ENCODE results near the gene CTSW. TPM values are rescaled to one million over a fixed set of nuclear protein-coding genes. Genes with fewer than 3 reads are reported as not detected.
A peak's percentile ranks its signal among the peaks of the same experiment; 100 is the strongest.
"Not testable (repeated sequence)": the region's sequence is repeated elsewhere in the genome, so short reads cannot be mapped to it uniquely, and the experiment has no call there.

Gene CTSW
- 5.0 TPM for polyA plus RNA-seq (2012; ENCODE audit: insufficient read depth, insufficient read length)

- H3K4me3 ChIP-seq (ENCODE audit: low read length) = peak within 1 kb of the TSS; percentile 41
- peak; percentile 44 for DNase-seq (ENCODE audit: low read depth, low spot score)
Measured at GRCh38 chr11:65879617-65880016, at the start of gene CTSW. CTSW (plus strand) TSS chr11:65879837; CDS start chr11:65879855, 18 bp downstream.

- not testable (repeated sequence) for H3K4me3 ChIP-seq (ENCODE audit: low read length); DNase-seq (ENCODE audit: low read depth, low spot score)
Measured at GRCh38 chr11:65832231-65832630, 47.4 kb upstream of the CTSW start.

- H3K4me3 ChIP-seq (ENCODE audit: low read length) = peak within 1 kb of the TSS; percentile 60
- peak; percentile 82 for DNase-seq (ENCODE audit: low read depth, low spot score)
Measured at GRCh38 chr11:65833297-65834030, 46.2 kb upstream of the CTSW start, which contains the start of gene SNX32. SNX32 (plus strand) TSS chr11:65833963; CDS start chr11:65834066, 103 bp downstream.

DNA sequence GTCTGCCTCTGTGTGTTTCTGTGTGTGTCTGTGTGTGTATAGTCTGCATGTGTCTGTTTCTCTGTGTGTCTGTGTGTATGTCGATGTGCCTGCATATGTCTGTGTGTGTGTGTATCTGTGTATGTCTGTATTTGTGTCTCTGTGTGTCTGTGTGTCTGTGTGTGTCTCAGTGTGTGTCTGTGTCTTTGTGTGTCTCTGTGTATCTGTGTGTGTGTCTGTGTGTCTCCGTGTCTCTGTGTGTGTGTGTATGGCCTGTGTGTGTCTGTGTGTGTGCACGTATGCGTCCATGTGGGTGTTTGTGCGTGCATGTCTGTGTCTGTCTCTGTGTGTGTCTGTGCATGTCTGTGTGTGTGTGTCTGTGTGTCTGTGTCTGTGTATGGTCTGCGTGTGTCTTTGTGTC is 45.4 kb upstream of the CTSW start:
- H3K4me3 ChIP-seq (ENCODE audit: low read length) = peak overlapping the region; percentile 60
- DNase-seq (ENCODE audit: low read depth, low spot score) = no peak

GRCh38 chr11:65842144-65842543 is 37.5 kb upstream of the CTSW start:
- no peak for DNase-seq (ENCODE audit: low read depth, low spot score)
- no peak overlapping the region for H3K4me3 ChIP-seq (ENCODE audit: low read length)

GRCh38 chr11:65843811-65844210 is 35.8 kb upstream of the CTSW start:
- no peak for DNase-seq (ENCODE audit: low read depth, low spot score)

DNA sequence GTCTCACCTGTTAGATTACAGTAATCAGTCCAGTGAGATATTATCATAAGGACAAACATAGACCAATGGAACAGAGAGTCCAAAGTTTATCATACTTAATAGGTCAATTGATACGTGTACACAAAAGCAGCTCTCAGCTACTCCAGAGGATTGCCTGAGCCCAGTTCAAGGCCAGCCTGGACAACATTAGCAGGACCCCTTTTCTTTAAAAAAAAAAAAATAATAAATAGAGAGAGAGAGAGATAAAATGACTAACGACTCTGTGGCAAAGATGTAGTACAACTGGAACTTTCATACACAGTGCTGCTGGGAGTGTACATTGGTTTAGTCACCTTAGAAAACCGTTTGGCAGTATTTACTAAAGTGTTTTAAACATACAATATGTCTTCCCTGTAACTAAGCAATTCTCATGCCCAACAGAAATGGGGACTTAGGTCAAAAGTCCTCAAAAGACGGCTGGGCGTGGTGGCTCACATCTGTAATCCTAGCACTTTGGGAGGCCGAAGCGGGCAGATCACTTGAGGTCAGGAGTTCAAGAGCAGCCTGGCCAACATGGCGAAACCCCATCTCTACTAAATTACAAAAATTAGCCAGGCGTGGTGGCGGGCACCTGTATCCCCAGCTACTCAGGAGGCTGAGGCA is 35.3 kb upstream of the CTSW start:
- no peak overlapping the region for H3K4me3 ChIP-seq (ENCODE audit: low read length)
- no peak for DNase-seq (ENCODE audit: low read depth, low spot score)

More at GRCh38 chr11:65843811-65844210, 35.8 kb upstream of the CTSW start:
- no peak overlapping the region for H3K4me3 ChIP-seq (ENCODE audit: low read length)

GRCh38 chr11:65847746-65848145 is 31.9 kb upstream of the CTSW start:
- H3K4me3 ChIP-seq (ENCODE audit: low read length) = no peak overlapping the region
- DNase-seq (ENCODE audit: low read depth, low spot score) = no peak

DNA sequence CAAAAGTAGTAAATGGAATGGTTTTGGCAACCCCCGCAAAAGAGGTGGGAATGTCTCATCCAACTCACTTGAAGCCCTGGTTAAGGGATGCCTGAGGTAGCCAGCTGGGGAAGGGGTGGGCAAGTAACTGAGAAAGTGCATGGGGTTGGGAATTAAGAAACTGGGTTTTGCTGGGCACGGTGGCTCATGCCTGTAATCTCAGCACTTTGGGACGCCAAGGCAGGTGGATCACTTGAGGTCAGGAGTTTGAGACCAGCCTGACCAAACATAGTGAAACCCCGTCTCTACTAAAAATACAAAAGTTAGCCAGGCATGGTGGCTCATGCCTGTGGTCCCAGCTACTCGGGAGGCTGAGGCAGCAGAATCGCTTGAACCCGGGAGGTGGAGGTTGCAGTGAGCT is 30.9 kb upstream of the CTSW start:
- DNase-seq (ENCODE audit: low read depth, low spot score); H3K4me3 ChIP-seq (ENCODE audit: low read length): not testable (repeated sequence)

DNA sequence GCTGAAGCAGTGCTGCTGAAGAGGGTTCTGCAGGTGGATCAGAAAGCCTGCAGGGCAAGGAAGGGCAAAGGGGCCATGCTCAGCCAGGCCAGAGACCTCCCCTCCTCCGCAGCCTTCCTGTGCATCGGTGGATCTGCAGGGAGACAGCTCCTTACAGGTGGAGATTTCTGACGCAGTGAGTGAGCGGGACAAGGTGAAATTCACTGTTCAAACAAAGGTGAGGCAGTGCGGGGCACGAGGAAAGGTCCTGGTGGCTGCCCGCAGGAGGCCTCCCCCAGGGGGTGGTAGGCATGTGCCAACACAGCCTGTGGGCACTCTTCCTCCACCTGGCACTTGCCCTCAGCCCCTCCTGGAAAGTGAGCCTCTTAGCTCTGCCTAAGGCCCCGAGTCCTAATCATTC is 30.3 kb upstream of the CTSW start:
- no peak overlapping the region for H3K4me3 ChIP-seq (ENCODE audit: low read length)
- no peak for DNase-seq (ENCODE audit: low read depth, low spot score)

- H3K4me3 ChIP-seq (ENCODE audit: low read length) = no peak overlapping the region
- no peak for DNase-seq (ENCODE audit: low read depth, low spot score)
Measured at GRCh38 chr11:65849771-65850216, 29.8 kb upstream of the CTSW start.

DNA sequence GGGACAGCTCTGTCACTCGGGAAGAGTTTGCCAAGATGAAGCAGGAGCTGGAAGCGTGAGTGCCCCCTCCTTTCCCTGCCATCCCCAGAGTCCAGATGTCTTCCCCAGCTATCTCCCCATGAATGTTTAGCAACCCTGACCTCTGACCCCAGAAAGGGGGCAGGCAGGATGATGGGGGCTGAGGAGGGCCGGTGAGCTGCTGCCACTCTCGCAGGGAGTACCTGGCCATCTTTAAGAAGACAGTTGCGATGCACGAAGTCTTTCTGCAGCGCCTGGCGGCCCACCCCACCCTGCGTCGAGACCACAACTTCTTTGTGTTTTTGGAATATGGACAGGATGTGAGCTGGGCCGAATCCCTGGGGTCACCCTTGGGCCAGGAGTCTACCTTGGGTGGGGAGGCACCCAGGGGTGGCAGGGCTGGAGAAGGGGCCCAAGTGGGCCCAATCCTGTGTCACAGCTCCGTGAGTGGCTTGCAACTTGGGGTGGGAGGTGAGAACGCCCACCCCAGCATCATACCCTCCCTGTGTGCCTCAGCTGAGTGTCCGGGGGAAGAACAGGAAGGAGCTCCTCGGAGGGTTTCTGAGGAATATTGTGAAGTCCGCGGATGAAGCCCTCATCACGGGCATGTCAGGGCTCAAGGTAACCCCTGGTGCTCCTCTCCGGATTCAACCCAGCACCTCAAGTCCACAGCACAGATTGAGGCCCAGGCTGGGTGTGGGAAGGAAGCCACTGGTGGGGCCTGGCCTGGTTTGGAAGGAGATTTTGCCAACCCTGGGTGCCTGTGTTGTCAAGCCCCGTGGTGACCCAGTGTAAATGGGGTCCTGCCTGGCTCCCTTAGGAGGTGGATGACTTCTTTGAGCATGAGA is 29.2 kb upstream of the CTSW start:
- H3K4me3 ChIP-seq (ENCODE audit: low read length) = no peak overlapping the region
- DNase-seq (ENCODE audit: low read depth, low spot score) = no peak

GRCh38 chr11:65851083-65851579 is 28.5 kb upstream of the CTSW start:
- no peak overlapping the region for H3K4me3 ChIP-seq (ENCODE audit: low read length)
- DNase-seq (ENCODE audit: low read depth, low spot score) = no peak

DNA sequence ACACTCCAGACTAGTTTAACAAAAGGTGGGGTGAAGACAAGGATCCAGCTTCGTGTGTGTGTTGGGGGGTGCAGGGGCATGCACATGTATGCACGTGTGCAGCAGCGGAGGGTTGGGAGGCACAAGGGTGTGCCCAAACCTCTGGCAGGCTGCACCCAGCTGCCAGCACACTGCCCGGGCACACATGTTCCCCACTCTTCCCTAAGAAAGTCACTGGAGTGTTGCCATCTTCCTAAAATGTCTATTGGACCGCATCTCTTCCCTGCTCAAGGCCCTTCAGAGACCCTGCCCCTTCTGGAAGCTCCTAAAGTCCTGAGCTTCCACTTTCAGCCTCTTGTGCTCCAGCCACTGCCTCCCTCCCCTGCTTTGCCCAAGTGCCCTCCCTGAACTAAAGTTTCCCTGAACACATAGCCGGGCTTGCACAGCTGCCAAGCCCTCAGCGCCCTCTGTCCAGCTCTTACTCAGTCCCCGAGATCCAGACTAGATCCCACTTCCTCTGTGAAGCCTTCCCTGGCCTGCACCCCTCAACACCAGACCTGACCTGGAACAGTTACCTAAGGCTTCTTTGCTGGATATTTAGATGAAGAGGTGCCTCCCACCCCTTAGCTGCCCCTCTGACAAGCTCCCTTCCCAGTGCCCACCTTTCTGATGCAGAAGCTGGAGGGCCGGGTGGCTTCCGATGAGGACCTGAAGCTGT is 27.7 kb upstream of the CTSW start:
- DNase-seq (ENCODE audit: low read depth, low spot score) = no peak
- H3K4me3 ChIP-seq (ENCODE audit: low read length) = no peak overlapping the region

GRCh38 chr11:65852508-65853245 is 27.0 kb upstream of the CTSW start:
- H3K4me3 ChIP-seq (ENCODE audit: low read length) = no peak overlapping the region
- no peak for DNase-seq (ENCODE audit: low read depth, low spot score)

DNA sequence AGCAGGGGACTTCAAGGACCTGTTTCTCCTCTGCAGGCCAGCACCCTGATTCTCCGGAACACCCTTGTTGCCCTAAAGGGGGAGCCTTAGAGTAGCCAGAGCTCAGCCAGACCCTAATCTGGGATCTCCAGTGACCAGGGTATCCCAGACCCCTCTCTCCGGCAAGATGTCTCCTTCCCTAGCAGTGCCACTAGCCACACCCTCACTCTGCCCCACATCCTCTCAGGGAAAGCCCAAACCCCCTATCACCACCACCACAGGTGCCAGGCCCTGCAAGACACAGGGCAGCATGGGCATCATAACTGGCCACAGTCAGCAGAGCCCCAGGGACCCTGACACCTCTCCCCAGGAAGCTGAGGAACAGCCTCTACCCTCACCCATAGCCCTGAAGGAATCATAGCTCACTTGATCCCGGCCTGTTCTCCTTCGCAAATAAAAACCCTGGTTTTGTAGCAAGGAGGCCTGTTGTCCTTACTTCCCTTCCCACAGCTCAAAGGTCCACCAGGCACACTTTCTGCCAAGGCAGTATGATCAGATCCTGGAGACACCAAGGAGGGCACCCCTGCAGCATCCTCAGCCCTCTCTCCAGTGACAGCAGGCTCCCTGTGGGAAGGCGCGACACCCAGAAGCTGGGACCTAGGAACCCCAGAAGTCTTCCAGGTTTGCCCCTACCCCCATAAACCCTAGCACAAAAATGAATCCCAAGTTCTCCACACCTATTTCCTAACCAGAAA is 26.2 kb upstream of the CTSW start:
- no peak for DNase-seq (ENCODE audit: low read depth, low spot score)
- H3K4me3 ChIP-seq (ENCODE audit: low read length) = no peak overlapping the region

- DNase-seq (ENCODE audit: low read depth, low spot score) = no peak
- no peak overlapping the region for H3K4me3 ChIP-seq (ENCODE audit: low read length)
Measured at GRCh38 chr11:65854161-65854592, 25.5 kb upstream of the CTSW start.

All from Jurkat, Clone E6-1 (cell line).